Measurements from ENCODE around the gene LIMA1.

GRCh38 chr12:50218386-50218785 is 64.9 kb downstream of the LIMA1 start:
- TF ChIP-seq CTCF (IDR thresholded peaks at IDR 0.05) (no peak), POLR2A (IDR thresholded peaks at IDR 0.05) (no peak)

Measured in thyroid gland (tissue), 4 donors.